Measurements from ENCODE around the gene APMAP.

The APMAP gene

GRCh38 chr20:24994186-24994465 is 1.6 kb upstream of the APMAP start:
- TF ChIP-seq EZH2phosphoT487 (IDR thresholded peaks at IDR 0.05; ENCODE audit: low read length), result no peak
- Histone ChIP-seq H3K4me2 (ENCODE audit: low read depth, low read length) (no peak overlapping the region), H3K36me3 (replicated peaks; ENCODE audit: insufficient read depth, low read length) (no peaks in the 10 kb centered on the region), H3F3A (ENCODE audit: insufficient read depth, low read length) (no peaks in the 10 kb centered on the region), H3K9ac (ENCODE audit: low read length) (no peak overlapping the region), H3K27ac (ENCODE audit: low read length) (no peak overlapping the region), H3K4me3 (ENCODE audit: low read length) (no peak overlapping the region), H3K9me3 (replicated peaks; ENCODE audit: insufficient read depth, low read length) (no peaks in the 10 kb centered on the region), H3K79me2 (ENCODE audit: low read length) (peaks cover 33% of the 10 kb centered on the region), H3K27me3 (replicated peaks; ENCODE audit: insufficient read depth, low read length) (no peaks in the 10 kb centered on the region), H3K4me1 (ENCODE audit: low read length) (peaks cover 31% of the 10 kb centered on the region), H4K20me1 (ENCODE audit: insufficient read depth, low read length) (no peaks in the 10 kb centered on the region), H3K9me2 (replicated peaks; ENCODE audit: insufficient read depth, low read length) (no peaks in the 10 kb centered on the region), H2AFZ (ENCODE audit: low read length) (no peak overlapping the region)
- DNase-seq, result no peak

GRCh38 chr20:24993337-24994185 is 1.0 kb upstream of the APMAP start:
- TF ChIP-seq EZH2phosphoT487 (IDR thresholded peaks at IDR 0.05; ENCODE audit: low read length) (no peak), EZH2 (optimal IDR thresholded peaks at IDR 0.05; ENCODE audit: low read depth, low read length) (no peak)
- TF ChIP-seq, protein P1, sequence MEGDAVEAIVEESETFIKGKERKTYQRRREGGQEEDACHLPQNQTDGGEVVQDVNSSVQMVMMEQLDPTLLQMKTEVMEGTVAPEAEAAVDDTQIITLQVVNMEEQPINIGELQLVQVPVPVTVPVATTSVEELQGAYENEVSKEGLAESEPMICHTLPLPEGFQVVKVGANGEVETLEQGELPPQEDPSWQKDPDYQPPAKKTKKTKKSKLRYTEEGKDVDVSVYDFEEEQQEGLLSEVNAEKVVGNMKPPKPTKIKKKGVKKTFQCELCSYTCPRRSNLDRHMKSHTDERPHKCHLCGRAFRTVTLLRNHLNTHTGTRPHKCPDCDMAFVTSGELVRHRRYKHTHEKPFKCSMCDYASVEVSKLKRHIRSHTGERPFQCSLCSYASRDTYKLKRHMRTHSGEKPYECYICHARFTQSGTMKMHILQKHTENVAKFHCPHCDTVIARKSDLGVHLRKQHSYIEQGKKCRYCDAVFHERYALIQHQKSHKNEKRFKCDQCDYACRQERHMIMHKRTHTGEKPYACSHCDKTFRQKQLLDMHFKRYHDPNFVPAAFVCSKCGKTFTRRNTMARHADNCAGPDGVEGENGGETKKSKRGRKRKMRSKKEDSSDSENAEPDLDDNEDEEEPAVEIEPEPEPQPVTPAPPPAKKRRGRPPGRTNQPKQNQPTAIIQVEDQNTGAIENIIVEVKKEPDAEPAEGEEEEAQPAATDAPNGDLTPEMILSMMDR (IDR thresholded peaks at IDR 0.05; ENCODE audit: low read length), result peak; percentile 32
- Histone ChIP-seq H2AFZ (ENCODE audit: low read length) (peak overlapping the region; percentile 50), H3K9me3 (replicated peaks; ENCODE audit: insufficient read depth, low read length) (no peaks in the 10 kb centered on the region), H3K27ac (ENCODE audit: low read length) (peak overlapping the region; percentile 69; the same call in 1 of the 2 replicates), H3K79me2 (ENCODE audit: low read length) (peaks cover 39% of the 10 kb centered on the region), H3K36me3 (replicated peaks; ENCODE audit: insufficient read depth, low read length) (no peaks in the 10 kb centered on the region), H3K4me2 (ENCODE audit: low read depth, low read length) (peak overlapping the region; percentile 85), H3K4me3 (ENCODE audit: low read length) (peak overlapping the region; percentile 97), H4K20me1 (ENCODE audit: insufficient read depth, low read length) (no peaks in the 10 kb centered on the region), H3K9ac (ENCODE audit: low read length) (peak overlapping the region; percentile 86), H3K4me1 (ENCODE audit: low read length) (peaks cover 27% of the 10 kb centered on the region), H3F3A (ENCODE audit: insufficient read depth, low read length) (no peaks in the 10 kb centered on the region), H3K9me2 (replicated peaks; ENCODE audit: insufficient read depth, low read length) (no peaks in the 10 kb centered on the region), H3K27me3 (replicated peaks; ENCODE audit: insufficient read depth, low read length) (no peaks in the 10 kb centered on the region)
- DNase-seq, result peak; percentile 18

DNA sequence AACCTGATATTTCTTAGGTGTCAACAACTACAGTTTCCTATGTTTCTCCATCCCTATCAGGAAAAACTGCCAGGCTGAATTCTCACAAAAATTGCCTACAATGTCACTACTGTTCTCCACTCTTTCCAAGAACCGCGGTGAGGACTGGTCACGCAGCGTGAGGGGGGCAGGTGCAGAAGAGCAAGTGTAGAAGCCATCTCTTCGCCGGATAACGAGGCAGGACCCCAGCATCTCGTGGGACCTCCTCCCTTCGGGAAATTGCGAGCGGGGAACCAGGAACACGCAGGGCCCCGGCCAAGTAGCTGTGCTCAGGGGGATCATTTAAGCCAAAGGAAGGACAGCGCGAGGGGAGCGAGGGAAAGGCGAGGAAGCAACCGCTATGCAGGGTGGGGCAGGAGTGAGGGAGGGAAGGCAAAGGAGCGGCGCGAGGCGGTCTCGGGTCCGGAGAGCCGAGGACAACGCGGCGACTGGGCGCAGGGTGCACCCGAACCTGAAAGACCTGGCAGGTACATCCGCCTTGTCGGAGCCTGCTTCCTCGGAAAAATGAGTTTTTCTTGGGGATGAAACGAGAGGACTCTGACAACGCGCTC is 559 bp downstream of the APMAP start:
- Histone ChIP-seq H3K9ac (ENCODE audit: low read length) (peak overlapping the region; percentile 86), H3K4me2 (ENCODE audit: low read depth, low read length) (peak overlapping the region; percentile 85), H3K4me3 (ENCODE audit: low read length) (peak overlapping the region; percentile 97), H3K27ac (ENCODE audit: low read length) (peak overlapping the region; percentile 69; the same call in 1 of the 2 replicates), H3K9me3 (replicated peaks; ENCODE audit: insufficient read depth, low read length) (no peaks in the 10 kb centered on the region), H4K20me1 (ENCODE audit: insufficient read depth, low read length) (no peaks in the 10 kb centered on the region), H2AFZ (ENCODE audit: low read length) (peak overlapping the region; percentile 83), H3F3A (ENCODE audit: insufficient read depth, low read length) (no peaks in the 10 kb centered on the region), H3K36me3 (replicated peaks; ENCODE audit: insufficient read depth, low read length) (no peaks in the 10 kb centered on the region), H3K27me3 (replicated peaks; ENCODE audit: insufficient read depth, low read length) (no peaks in the 10 kb centered on the region), H3K9me2 (replicated peaks; ENCODE audit: insufficient read depth, low read length) (no peaks in the 10 kb centered on the region), H3K79me2 (ENCODE audit: low read length) (peaks cover 55% of the 10 kb centered on the region), H3K4me1 (ENCODE audit: low read length) (peaks cover 24% of the 10 kb centered on the region)
- no peak for DNase-seq
- TF ChIP-seq EZH2phosphoT487 (IDR thresholded peaks at IDR 0.05; ENCODE audit: low read length), result no peak
- TF ChIP-seq EZH2 (optimal IDR thresholded peaks at IDR 0.05; ENCODE audit: low read depth, low read length), result no peak
- TF ChIP-seq, protein P1 (IDR thresholded peaks at IDR 0.05; ENCODE audit: low read length), result no peak
